Measurements from ENCODE around the gene KCNN3.

KCNN3 gene

DNA sequence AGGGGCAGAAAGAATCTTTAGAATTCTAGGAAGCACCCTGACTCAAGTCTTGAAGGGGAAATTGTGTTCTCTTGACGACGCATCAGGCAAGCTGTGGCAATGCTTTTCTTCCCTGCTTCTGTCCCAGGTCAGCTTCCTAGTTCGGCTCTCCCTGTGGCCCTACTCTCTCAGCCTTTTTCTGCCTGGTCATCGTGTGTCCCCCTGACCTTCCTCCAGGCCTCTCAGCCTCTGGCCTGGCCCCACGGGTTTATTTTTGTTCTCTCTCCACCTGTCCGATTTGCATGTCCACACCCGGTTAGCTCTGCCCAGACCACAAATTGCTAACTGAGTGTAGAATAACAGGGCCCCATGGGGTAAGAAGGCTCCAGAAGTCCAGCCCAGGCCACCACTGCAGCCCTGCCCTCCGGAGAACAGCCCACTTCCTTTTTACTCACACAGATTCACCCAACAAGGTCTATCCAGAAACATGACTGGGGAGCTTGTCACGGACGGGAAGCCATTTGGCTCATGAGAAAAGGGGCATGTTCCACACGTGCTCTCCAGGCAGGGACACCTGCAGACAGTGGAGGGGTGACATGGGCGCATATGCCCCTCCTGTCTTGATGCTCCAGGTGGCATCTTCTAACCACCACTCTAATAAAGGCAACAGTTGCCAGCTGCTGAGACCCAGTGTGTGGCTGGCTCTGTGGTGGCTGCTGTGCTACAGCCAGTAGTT lies 9.8 kb downstream of the KCNN3 start:
- DNase-seq, result peak; percentile 42

DNA sequence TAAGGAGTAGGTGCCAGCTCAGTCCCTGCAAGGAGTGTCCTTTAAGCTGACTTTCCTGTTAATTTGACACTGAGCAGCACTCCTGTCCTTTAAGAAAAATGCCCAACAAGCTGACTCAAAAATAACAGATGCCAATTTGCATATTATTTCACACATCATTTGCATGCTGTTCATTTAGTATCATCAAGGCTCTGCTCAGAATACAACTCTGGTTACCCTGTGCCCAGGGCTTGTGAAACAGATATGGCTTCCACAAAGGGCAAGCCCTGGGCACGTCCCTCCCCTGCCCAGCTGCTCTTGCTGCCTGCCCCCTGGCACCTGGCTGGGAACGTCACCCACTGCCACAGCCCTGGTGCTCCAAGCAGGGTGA lies 10.3 kb downstream of the KCNN3 start:
- no peak for DNase-seq

DNA sequence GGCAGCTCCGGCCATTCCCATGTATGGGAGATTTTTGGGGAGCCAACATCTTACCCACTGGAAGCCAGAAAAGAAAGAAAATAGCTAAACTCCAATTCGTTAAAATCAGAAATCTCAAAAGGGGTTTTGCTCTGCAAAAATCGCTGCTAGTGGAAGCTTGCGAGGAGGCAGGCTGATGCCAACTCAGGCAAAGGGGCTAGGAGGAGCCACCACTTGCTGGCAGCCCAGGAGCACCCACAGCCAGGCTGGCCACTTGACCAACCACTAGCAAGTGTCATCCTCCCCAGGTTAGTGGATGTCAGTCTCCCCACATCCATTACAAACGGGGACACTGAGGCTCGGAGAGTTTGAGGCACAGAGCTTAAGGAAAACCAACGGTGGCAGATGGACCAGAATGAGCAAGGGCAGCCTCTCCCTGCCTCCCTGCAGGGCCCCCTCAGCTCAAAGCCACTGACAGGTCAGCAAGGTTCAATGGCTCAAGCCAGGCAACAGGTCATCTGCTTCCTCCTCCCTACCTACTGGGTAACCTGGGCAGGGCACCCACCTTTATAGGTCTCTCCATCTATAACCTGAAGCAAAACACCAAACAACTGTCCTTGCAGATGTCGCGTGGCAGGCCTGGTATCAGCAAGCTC lies 10.8 kb downstream of the KCNN3 start:
- no peak for DNase-seq

DNA sequence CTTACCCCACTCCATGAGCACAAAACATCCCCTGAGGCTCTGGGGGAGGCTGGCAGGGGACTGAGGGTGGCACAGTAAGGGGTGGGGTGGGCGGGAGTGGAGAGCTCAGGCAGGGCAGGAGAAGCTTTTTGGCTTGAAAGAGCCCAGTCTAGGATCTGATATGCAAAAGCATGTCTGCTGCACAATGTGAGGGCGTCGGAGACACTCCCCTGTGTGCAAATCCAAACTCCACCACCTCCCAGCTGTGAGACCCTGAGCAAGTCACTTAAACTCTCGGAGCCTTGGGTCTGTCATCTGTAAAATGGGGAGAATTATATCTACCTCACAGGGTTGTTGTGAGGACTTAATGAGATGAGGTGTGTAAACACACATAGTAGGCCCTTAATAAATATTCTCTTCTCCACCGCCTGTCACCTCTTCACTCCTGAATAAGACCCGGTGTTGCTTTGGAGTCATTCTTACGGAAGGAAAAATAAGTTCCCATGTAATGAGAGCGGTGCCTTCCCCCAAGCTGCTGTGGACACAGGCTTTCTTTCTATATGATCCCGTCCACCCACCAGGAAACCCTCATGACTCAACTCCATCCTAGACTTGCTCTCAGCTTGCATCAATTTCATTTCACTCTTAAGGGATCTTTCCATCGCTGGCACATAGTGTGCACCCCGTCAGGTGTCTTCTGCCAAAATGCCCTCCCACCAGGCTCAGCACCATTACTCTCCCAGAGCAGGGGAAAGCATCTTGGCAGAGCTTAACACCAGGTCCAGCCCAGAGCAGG lies 12.5 kb downstream of the KCNN3 start:
- no peak for DNase-seq

- DNase-seq, result no peak
Measured at GRCh38 chr1:154857022-154857421, 13.1 kb downstream of the KCNN3 start.

GRCh38 chr1:154856544-154856943 lies 13.5 kb downstream of the KCNN3 start:
- DNase-seq, result no peak

DNA sequence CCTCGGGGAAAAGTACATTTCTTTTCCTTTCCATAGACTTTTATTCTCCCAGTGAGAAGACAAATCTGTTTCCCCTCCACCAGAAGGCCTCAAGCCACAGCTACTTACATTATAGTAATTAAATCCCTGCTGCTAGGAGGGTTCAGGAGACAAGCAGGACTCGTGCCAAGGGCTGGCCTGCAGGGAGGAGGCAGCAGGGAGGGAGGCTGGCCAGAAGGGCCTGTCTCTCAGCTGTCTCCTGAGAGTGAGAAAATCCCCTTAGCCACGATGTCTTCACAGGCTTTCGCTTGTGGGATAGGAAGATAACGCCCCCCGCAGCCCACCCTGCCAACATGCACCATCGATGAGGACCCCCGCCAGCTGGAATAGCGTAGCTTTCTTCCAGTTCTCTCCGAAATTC lies 14.0 kb downstream of the KCNN3 start:
- DNase-seq, result no peak

DNA sequence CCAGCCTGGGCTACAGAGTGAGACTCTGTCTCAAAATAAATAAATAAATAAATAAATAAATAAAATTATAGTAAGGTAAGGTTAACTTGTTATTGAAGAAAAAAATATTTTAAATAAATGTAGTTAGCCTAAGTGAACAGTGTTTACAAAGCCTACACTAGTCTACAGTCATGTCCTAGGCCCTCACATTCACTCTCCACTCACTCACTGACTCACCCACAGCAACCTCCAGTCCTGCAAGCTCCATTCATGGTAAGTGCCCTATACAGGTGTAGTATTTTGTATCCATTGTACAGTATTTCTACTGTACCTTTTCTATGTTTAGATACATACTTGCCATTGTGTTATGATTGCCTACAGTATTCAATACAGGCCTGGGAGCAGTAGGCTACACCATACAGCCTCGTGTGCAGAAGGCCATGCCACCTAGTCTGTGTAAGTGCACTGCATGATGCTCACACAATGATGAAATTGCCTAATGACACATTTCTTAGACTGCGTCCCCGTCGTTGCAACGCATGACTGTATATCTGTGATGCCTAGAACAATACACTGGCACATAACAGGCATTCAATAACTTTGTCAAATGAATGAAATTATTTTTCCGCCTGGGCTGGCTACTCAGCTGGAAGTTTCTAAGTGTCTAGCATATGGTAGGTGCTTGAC lies 14.8 kb downstream of the KCNN3 start:
- no peak for DNase-seq

DNA sequence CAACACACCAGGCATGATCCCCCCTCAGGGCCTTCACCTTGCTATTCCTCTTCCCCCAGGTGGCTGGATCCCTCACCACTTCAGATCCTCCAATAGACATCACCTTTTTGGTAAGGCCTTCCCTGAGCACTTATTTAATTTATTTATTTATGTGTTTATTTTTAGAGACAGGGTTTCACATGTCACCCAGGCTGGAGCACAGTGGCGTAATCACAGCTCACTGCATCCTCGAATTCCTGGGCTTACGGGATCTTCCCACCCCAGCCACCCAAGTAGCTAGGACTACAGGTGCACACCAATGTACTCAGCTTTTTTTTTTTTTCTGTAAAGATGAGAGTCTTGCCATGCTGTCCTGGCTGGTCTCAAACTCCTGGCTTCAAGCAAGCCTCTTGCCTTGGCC lies 17.2 kb downstream of the KCNN3 start:
- no peak for DNase-seq

GRCh38 chr1:154851392-154852177 lies 18.5 kb downstream of the KCNN3 start:
- DNase-seq, result no peak

DNA sequence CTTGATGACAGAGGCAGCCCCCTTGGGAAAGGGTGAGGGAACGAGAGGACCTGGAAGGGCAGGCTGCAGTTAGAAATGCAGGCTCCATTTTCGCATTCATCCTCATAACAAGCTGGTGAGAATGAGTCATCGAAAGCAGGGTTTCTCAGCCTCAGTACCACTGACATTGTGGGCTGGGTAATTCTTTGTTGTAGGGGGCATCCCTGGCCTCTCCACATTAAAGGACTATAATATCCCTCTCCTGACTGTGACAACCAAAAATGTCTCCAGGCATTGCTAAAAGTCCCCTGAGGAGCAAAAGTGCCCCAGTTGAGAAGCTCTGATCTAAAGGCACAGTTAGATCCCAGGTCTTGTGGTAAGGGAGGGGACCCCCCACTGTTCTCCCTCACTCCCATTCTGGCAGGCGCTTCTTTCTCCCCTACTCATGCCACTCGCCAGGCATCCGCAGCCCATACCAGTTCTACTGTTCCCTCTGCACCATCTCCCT lies 20.4 kb downstream of the KCNN3 start:
- DNase-seq, result no peak

GRCh38 chr1:154848983-154849382 lies 21.1 kb downstream of the KCNN3 start:
- DNase-seq, result no peak

DNA sequence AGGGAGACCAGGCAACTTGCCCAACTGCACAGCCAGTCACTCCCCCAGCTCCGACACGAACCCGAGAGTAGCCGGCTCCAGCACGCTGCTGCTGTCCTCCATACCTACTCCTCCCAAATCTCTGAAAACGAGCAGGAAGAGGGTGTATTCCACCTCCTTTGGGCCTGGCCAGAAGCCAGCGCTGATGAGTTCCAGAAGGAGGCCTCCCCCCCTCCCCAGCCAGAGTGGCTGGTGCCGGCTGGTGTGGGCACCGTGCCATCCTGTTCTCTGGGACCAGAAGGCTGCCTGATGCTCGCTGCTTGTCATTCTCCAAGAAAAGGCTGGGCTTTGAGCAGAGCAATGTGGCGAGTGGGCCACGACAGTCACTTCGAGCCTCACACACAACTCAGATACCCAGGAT lies 22.2 kb downstream of the KCNN3 start:
- DNase-seq, result no peak

- no peak for DNase-seq
Measured at GRCh38 chr1:154846565-154847442, 23.3 kb downstream of the KCNN3 start.

DNA sequence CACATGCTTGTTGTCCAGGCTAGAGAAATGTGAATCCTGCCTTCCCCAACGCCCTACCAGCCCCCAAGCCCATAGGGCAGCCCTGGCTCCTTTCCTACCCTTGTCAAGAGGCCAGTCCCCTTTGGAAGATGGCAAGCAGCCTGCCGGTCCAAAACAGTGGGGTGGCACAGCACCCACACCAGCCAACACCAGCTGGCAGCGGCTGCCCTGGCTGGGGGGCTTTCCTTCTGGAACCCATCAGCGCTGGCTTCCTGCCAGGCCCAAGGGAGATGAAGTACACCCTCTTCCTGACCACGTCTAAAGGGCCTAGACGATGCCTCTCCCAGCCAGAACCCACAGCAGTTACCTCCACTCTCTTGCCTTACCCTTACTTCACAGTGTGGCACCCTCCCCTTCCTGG lies 24.2 kb downstream of the KCNN3 start:
- no peak for DNase-seq

DNA sequence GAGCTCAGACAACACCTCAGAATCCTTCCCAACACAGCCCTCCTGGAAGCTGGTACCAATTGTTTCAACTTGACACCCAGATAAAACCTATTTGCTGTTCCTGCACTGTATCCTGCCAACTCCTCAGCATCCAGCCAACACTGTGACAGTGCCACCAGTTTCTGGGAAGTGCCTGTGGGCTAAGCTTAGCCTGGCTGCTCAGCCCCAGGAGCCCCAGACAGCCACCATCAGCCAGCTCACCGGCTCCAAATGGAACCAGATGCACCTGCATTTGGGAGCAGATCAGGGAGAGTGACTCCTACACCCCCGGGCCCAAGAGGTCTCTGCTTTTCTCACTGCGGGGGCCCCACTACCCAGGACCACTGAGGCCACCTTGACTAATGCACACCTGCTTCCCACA lies 24.9 kb downstream of the KCNN3 start:
- DNase-seq, result no peak

DNA sequence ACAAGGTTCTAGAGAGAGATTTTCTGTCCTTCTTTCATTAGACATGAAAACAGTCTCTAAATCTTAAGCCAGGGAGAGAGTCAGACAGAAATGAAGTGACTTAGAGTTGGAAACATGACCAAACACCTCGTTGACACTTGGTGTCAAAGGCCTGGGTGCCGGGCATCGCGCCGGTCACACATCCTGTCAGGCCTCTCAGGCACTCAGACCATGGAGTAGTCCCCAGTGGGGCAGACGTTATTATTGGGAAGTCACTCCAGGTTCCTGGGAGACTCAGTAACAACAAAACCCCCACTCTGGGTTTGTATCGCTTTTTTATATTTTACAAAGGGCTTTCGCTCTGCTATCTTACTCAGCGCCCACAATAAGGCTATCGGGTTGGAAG lies 25.8 kb downstream of the KCNN3 start:
- no peak for DNase-seq

DNA sequence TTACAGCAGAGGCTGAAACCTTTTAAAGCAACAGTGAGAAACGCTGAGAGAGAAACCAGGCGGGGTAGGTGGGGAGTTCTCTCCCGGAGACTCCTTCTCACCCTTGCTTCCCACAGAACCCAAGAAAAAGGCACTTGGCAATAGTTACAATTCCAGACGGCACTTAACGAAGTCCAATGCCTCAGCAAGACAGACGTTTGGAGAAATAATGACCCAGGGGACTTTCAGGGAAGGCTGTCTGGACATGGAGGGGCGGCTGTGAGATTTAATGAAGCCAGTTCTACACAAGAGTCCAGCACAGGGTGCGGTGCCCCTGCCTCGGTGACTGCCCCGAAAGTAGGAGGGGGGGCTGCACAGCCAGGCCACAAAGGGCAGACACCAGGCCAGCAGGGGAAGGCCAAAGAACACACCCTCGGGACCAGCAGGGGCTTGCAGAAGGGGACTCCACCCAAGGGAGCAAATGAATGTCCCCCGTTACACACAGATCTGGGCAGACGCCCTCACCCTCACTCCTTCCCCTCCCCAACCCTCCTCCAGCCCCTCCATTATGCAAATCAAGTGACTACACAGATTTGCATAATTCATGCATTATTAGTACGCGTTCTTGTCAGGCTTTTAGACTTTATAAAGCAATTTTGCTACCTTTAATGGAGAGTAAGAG lies 26.3 kb downstream of the KCNN3 start:
- no peak for DNase-seq

GRCh38 chr1:154842635-154843034 lies 27.4 kb downstream of the KCNN3 start:
- no peak for DNase-seq

DNA sequence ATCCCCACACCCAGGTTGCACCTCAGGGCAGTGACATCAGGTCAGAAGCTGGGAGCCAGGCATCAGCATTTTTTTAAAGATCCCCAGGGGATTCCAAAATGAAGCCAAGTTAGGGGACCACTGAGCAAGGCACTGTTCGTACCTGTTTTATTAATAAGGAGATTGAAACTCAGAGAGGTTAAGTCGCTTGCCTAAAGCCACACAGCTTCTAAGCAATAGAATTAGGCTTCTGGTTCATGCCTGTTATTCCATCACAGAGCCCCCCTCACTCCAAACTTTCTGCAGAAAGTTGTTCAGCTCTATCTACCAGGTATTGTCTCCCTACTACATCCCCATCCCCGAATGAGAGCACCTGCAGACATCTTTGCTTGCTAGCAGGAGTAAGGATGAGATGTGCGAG lies 28.7 kb downstream of the KCNN3 start:
- no peak for DNase-seq

Measured in inflammatory macrophage treated with lipopolysaccharide for 4 hours (primary cell).